Adrenal gland (tissue), 5 donors: ENCODE measurements around the gene ERMARD.

ENCODE experiments used
- CTCF ChIP-seq, 6 experiments: fragments of 450-650 bp in 4 of 6; fragments of 200-600 bp in 2 of 6; sonication (generic) in 1 of 6; IDR thresholded peaks; 1 replicate in 5 of 6; 2 replicates in 1 of 6; pipeline versions ENCODE4 v1.5.1 to v1.8.0; 2016 to 2021; ENCODE audit warnings: antibody characterized with exemption in 6 of 6, mild to moderate bottlenecking in 2 of 6, moderate library complexity in 1 of 6
- POLR2A ChIP-seq, 2 donors: fragments of 450-650 bp; IDR thresholded peaks; one replicate each; pipeline ENCODE4 v1.6.1; 2017; ENCODE audit warnings: antibody characterized with exemption in 2 of 2, mild to moderate bottlenecking in 2 of 2, moderate library complexity in 1 of 2
- donor health status: DM: no; HTN: no; CAD: no.

DNA sequence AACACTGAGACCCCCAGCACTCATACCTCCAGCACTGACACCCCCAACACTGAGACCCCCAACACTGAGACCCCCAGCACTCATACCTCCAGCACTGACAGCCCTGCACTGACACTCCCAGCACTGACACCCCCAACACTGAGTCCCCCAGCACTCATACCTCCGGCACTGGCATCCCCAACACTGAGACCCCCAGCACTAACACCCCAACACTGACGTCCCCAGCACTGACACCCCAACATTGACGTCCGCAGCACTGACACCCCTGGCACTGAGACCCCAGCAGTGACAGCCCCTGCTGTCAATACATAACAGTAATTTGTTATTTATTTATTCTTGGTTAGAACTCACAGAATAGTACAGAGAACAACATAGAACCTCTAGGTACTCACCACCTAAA lies 58.0 kb downstream of the ERMARD start:
- TF ChIP-seq CTCF (IDR thresholded peaks at IDR 0.05) (no peak), POLR2A (IDR thresholded peaks at IDR 0.05) (no peak)
